Lower leg skin (tissue), 3 donors: ENCODE data around the gene PIANP.

Experiments
- CTCF ChIP-seq, 3 donors: fragments of 450-650 bp; IDR thresholded peaks; one replicate each; pipeline ENCODE4 v1.5.1; 2016; ENCODE audit warnings: antibody characterized with exemption in 3 of 3, mild to moderate bottlenecking in 3 of 3, moderate library complexity in 2 of 3
- POLR2A ChIP-seq, 2 donors: fragments of 450-650 bp; IDR thresholded peaks; one replicate each; pipeline ENCODE4 v1.6.1; 2016 to 2017; ENCODE audit warnings: antibody characterized with exemption in 2 of 2, mild to moderate bottlenecking in 1 of 2, moderate library complexity in 1 of 2

- TF ChIP-seq CTCF (IDR thresholded peaks at IDR 0.05) (no peak), POLR2A (IDR thresholded peaks at IDR 0.05) (no peak)
Measured at GRCh38 chr12:6701078-6701768, 608 bp upstream of the PIANP start.
